Measurements from ENCODE around the gene PTPRG.

DNA sequence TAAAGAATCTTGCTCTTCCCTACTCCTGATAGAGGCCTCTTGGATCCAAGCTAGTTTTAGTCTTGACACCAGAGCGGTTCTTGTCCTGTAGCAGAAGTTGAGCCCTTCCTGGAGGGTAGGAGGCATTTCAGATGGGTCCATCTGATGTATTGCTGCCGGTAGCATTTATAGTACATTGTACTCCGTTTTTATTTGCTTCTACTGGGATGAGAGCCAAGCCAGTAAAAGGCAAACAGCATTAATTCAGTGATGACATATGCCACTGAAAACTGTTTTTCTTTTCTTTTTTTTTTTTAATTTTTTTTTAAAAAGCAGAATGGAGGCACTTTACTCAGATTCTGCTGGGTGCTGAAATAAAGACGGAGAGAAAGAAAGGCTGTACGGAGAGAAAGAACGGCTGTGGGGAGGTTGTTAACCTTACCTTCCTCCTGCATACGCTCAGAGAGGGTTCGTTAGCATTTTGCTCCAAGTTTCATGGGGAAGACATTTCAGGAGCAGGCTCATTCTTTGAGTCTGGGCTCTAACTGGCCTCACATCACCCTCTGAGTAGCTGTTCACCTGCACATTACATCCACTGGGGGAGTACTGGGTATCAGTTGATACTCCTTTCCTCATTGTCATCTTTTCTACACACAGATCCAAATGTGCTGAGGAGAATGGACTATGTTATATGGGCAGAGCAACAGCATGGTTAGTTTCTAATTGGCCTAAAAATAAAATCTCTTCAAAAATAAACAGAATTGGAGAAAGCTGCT lies 650.5 kb downstream of the PTPRG start:
- TF ChIP-seq EZH2phosphoT487 (IDR thresholded peaks at IDR 0.05; ENCODE audit: insufficient read depth, low read depth) (no peak), EZH2 (IDR thresholded peaks at IDR 0.05; ENCODE audit: insufficient read depth, poor library complexity, severe bottlenecking) (no peak)

All from GM23248 (cell line).